K562 (cell line): ENCODE measurements around the gene NR5A1. TPM values are rescaled to one million over a fixed set of nuclear protein-coding genes. Genes with fewer than 3 reads are reported as not detected.

Experiments
- CHD7 ChIP-seq: fragments of 200-600 bp; sonication (generic); IDR thresholded peaks from one replicate; pipeline ENCODE4 v1.6.1; 2012; ENCODE audit warnings: mild to moderate bottlenecking, low read depth, low read length, inconsistent platforms
- HDAC1 ChIP-seq, 2 experiments: fragments of 450-650 bp; IDR thresholded peaks; 2 replicates each; pipeline ENCODE4 v1.6.1; 2016 to 2017; ENCODE audit warnings: inconsistent platforms in 1 of 2, mild to moderate bottlenecking in 1 of 2, moderate library complexity in 1 of 2
- KDM1A ChIP-seq, 2 experiments: fragments of 450-650 bp; IDR thresholded peaks; 2 replicates each; pipeline ENCODE4 v1.6.1; 2016; ENCODE audit warnings: mild to moderate bottlenecking in 2 of 2
- PREB ChIP-seq: sonication (generic); formaldehyde crosslinking; IDR thresholded peaks from 2 replicates; pipeline ENCODE4 v1.8.1; 2023; ENCODE audit warnings: mild to moderate bottlenecking, missing genetic modification reagents
- RCOR1 ChIP-seq, 2 experiments: IDR thresholded peaks; 2 replicates each; pipeline ENCODE4 v1.6.1; 2012; ENCODE audit warnings: low read depth in 2 of 2, low read length in 2 of 2, borderline replicate concordance in 1 of 2, improper control_type of control experiment in 1 of 2
- polyA plus RNA-seq, 8 experiments: library from polyadenylated mRNA; depleted of rRNA in 4 of 8; stranded (reverse) in 5 of 8; unstranded in 3 of 8; fragments of >200 nt; fragmentation: Nextera tagmentation in 2 of 8; fragmentation: Illumina TruSeq in 1 of 8; extraction: Ambion mirVana in 2 of 8; extraction: Trizol in 1 of 8; gene quantifications; 2 replicates each; pipeline versions ENCODE4 v1.2.1 to v1.2.3, GENCODE V29; 2011 to 2014; ENCODE audit warnings: inconsistent platforms in 1 of 8, missing spikeins in 1 of 8
- total RNA-seq, 7 experiments: library from RNA; depleted of rRNA in 6 of 7; stranded (reverse); fragments of >200 nt in 6 of 7; fragmentation: Illumina TruSeq in 2 of 7; extraction: Trizol in 2 of 7; gene quantifications; 2 replicates each; pipeline versions ENCODE4 v1.2.1 to v1.2.3, GENCODE V29; 2011 to 2021; ENCODE audit warnings: low replicate concordance in 1 of 7

Gene NR5A1
- total and polyA plus RNA-seq, 9 of the 15 experiments (the other 6 are each of a cell fraction or from before 2014, with no cell fraction given), result 0.11 to 0.32 (median 0.20) TPM; not detected in 6

GRCh38 chr9:124472770-124473169, 34.4 kb downstream of the NR5A1 start (continued):
- TF ChIP-seq CHD7 (no peak), PREB (CRISPR knock-in tag) (no peak), HDAC1 (IDR thresholded peaks at IDR 0.05) (0 out of 4 replicates have a peak, but pooled peaks of 1 of the 2 experiments have one; percentile 29), KDM1A (IDR thresholded peaks at IDR 0.05) (peak in 1 of 2 experiments; percentile 33; a peak in 2 of 4 replicates), RCOR1 (IDR thresholded peaks at IDR 0.05; ENCODE audit: borderline replicate concordance in 1 of 2, low read depth in 2 of 2, low read length in 2 of 2) (peak in 1 of 2 experiments; percentile 35; a peak in 1 of 4 replicates)
- TF ChIP-seq, all 486 proteins: peak for 6
